PC-3 (cell line): ENCODE data around the gene RNF222. TPM values are rescaled to one million over a fixed set of nuclear protein-coding genes. Genes with fewer than 3 reads are reported as not detected.

ENCODE experiments used
- ATAC-seq: fragments of 200-7000 bp; cut with Tn5 transposase; 2 replicates; pipeline ENCODE4 v1.9.1; 2020; ENCODE audit warnings: mild to moderate bottlenecking, moderate library complexity
- BruUV-seq: library from RNA; stranded (reverse); fragments of 400-500 nt; replicated peaks from 2 replicates; lab custom pipeline; 2021; lab: Mats Ljungman, UMichigan
- CTCF ChIA-PET: fragments of 300-600 bp; sonication (Branson Sonifier 250); formaldehyde crosslinking; loops from one replicate; lab custom pipeline; 2022; ENCODE audit warnings: antibody characterized with exemption; lab: Charles Lee
- POLR2A ChIA-PET: fragments of 300-600 bp; sonication (Branson Sonifier 250); formaldehyde crosslinking; loops from one replicate; lab custom pipeline; 2022; ENCODE audit warnings: antibody characterized with exemption; ENCODE audit not compliant: unreplicated experiment; lab: Charles Lee
- DNase-seq: peaks from one replicate; pipeline ENCODE4 v3.0.0-alpha.2; 2015
- H2AFZ ChIP-seq: fragments of 300-600 bp; sonication (generic); 2 replicates; pipeline ENCODE4 v1.6.0; 2016; ENCODE audit warnings: antibody characterized with exemption, low read length
- H3F3A ChIP-seq: fragments of 300-600 bp; sonication (generic); one replicate; pipeline ENCODE4 v1.6.0; 2017; ENCODE audit warnings: antibody characterized with exemption, low read length, control low read depth, mild to moderate bottlenecking; ENCODE audit not compliant: unreplicated experiment
- H3K27ac ChIP-seq: fragments of 300-600 bp; sonication (generic); 2 replicates; pipeline ENCODE4 v1.5.1; 2016; ENCODE audit warnings: mild to moderate bottlenecking, low read length
- H3K27me3 ChIP-seq: fragments of 300-600 bp; sonication (generic); 2 replicates; pipeline ENCODE4 v1.6.1; 2016; ENCODE audit warnings: low read length, mixed read lengths
- H3K36me3 ChIP-seq: fragments of 300-600 bp; sonication (generic); 2 replicates; pipeline ENCODE4 v1.6.1; 2016; ENCODE audit warnings: low read depth, mixed run types, low read length, mixed read lengths
- H3K4me1 ChIP-seq: fragments of 300-600 bp; sonication (generic); 2 replicates; pipeline ENCODE4 v1.5.1; 2016; ENCODE audit warnings: low read length; ENCODE audit not compliant: insufficient read depth
- H3K4me2 ChIP-seq: fragments of 300-600 bp; sonication (generic); 2 replicates; pipeline ENCODE4 v1.6.0; 2016; ENCODE audit warnings: low read length
- H3K4me3 ChIP-seq: fragments of 300-600 bp; sonication (generic); 2 replicates; pipeline ENCODE4 v1.5.1; 2016; ENCODE audit warnings: mild to moderate bottlenecking, low read length, mixed read lengths
- H3K79me2 ChIP-seq: fragments of 300-600 bp; sonication (generic); 2 replicates; pipeline ENCODE4 v1.6.1; 2017; ENCODE audit warnings: low read length, mixed read lengths
- H3K9ac ChIP-seq: fragments of 300-600 bp; sonication (generic); 2 replicates; pipeline ENCODE4 v1.6.0; 2016; ENCODE audit warnings: mild to moderate bottlenecking, low read length
- H3K9me2 ChIP-seq: fragments of 300-600 bp; sonication (generic); replicated peaks from 2 replicates; pipeline ENCODE4 v1.6.1; 2016; ENCODE audit warnings: mixed run types, low read length, mixed read lengths
- H3K9me3 ChIP-seq: fragments of 300-600 bp; sonication (generic); 2 replicates; pipeline ENCODE4 v1.6.1; 2016; ENCODE audit warnings: low read length, mixed read lengths
- H4K20me1 ChIP-seq: fragments of 300-600 bp; sonication (generic); 2 replicates; pipeline ENCODE4 v1.6.1; 2016; ENCODE audit warnings: low read length, mixed read lengths
- EZH2 ChIP-seq: fragments of 300-600 bp; sonication (generic); IDR thresholded peaks from one replicate; pipeline ENCODE4 v1.6.1; 2017; ENCODE audit warnings: antibody characterized with exemption, mild to moderate bottlenecking, low read length; ENCODE audit not compliant: unreplicated experiment
- EZH2phosphoT487 ChIP-seq: fragments of 300-600 bp; sonication (generic); IDR thresholded peaks from 2 replicates; pipeline ENCODE4 v1.6.1; 2018; ENCODE audit warnings: mild to moderate bottlenecking, antibody characterized with exemption, low read length, borderline replicate concordance
- intact Hi-C: fragments of 100-400 bp; cut with micrococcal nuclease; formaldehyde crosslinking; loops from 2 replicates; pipeline ENCODE4 v1.9.0; 2023
- total RNA-seq: library from RNA; depleted of rRNA; stranded (reverse); fragments of >200 nt; gene quantifications from 2 replicates; pipeline ENCODE4 v1.2.3, GENCODE V29; 2014
- TF ChIP-seq, protein P1 (sequence below): fragments of 300-600 bp; sonication (generic); conservative IDR thresholded peaks from 2 replicates; pipeline ENCODE4 v1.5.1; 2017; ENCODE audit warnings: antibody characterized with exemption, low read depth, mild to moderate bottlenecking, low read length

Gene RNF222
- total RNA-seq, 1 experiment from 2014 or later, result 0.07 TPM

DNA sequence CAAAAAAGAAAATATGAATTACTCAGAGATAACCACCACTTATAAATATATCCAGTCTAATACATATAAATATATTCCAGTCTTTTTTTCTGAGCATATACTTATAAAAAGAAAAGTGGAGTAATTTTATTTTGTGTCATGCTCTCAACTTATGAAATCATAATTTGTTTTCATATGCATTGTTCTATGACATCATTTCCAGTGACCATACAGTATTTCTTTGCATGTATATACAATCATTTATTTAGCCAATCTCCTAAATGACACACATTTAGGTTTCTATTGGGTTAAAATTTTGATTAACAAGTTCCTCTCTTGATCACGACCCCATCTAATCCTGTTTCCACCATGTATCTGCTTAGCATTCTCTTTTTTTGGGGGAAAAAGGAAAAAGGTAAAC, 21.7 kb upstream of the RNF222 start:
- no peak overlapping the region for H3K27ac ChIP-seq
- intact Hi-C loops, result no loop called here
- no peak for ATAC-seq
- no peak overlapping the region for H3K4me3 ChIP-seq
- H3K9me2 ChIP-seq, result no peaks in the 10 kb centered on the region
- CTCF ChIA-PET, result interaction anchor here (1.4 kb wide), 1 partner anchor 9 kb away, joined by 4 read pairs; no protein-coding TSS in a partner anchor
- POLR2A ChIA-PET, result no interaction called here
- H3K27me3 ChIP-seq, result no peaks in the 10 kb centered on the region
- no TSS peak for BruUV-seq
- no peaks in the 10 kb centered on the region for H3K36me3 ChIP-seq
- H3K9me3 ChIP-seq, result no peaks in the 10 kb centered on the region
- no peak overlapping the region for H3K4me2 ChIP-seq
- DNase-seq, result no peak
- H2AFZ ChIP-seq, result no peak overlapping the region
- H4K20me1 ChIP-seq, result no peaks in the 10 kb centered on the region
- no peaks in the 10 kb centered on the region for H3K79me2 ChIP-seq
- no peak overlapping the region for H3K9ac ChIP-seq
- TF ChIP-seq EZH2 (no peak), EZH2phosphoT487 (no peak)
- TF ChIP-seq, protein P1, sequence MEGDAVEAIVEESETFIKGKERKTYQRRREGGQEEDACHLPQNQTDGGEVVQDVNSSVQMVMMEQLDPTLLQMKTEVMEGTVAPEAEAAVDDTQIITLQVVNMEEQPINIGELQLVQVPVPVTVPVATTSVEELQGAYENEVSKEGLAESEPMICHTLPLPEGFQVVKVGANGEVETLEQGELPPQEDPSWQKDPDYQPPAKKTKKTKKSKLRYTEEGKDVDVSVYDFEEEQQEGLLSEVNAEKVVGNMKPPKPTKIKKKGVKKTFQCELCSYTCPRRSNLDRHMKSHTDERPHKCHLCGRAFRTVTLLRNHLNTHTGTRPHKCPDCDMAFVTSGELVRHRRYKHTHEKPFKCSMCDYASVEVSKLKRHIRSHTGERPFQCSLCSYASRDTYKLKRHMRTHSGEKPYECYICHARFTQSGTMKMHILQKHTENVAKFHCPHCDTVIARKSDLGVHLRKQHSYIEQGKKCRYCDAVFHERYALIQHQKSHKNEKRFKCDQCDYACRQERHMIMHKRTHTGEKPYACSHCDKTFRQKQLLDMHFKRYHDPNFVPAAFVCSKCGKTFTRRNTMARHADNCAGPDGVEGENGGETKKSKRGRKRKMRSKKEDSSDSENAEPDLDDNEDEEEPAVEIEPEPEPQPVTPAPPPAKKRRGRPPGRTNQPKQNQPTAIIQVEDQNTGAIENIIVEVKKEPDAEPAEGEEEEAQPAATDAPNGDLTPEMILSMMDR, result no peak
- H3K4me1 ChIP-seq, result no peaks in the 10 kb centered on the region
- no peaks in the 10 kb centered on the region for H3F3A ChIP-seq

DNA sequence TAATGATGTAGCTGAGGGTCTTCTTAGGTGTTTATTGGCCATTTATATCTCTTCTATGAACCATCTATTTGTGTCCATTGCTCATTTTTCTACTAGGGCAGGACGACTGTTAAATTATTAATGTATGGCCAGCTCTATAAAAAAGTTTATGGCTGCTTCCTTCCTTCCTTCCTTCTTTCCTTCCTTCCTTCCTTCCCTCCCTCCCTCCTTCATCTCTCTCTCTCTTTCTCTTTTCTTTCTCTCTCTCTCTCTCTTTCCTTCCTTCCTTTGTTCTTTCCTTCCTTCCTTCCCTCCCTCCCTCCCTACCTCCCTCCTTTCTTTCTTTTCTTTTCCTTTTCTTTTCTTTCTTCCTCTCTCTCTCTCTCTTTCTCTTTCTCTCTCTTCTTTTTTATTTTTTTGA, 20.8 kb upstream of the RNF222 start:
- intact Hi-C loops, result no loop called here

DNA sequence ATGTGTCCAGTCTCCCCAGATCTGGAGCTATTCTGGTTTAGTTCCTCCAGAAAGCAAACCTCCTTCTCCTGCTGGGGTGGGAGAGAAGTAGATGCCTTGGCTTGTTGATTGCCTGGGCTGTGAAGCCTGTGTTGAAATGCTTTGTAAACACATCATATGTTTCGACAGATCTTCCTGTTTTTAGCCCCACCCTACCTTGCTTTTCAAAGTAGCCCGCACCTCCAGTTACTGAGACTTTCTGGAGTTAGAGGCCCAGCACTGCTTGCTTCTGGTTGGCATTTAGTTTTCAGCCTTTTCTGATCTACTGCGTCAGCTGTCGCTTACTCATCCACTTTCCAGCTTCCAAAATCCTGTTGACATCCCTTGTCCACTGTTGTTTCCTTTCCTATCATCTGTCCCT, 20.2 kb upstream of the RNF222 start:
- Histone ChIP-seq H3K9me2 (no peaks in the 10 kb centered on the region), H4K20me1 (no peaks in the 10 kb centered on the region), H3F3A (no peaks in the 10 kb centered on the region), H3K4me3 (no peak overlapping the region), H3K36me3 (no peaks in the 10 kb centered on the region), H3K4me1 (no peaks in the 10 kb centered on the region), H3K9ac (no peak overlapping the region), H3K4me2 (no peak overlapping the region), H3K27me3 (no peaks in the 10 kb centered on the region), H3K27ac (no peak overlapping the region), H2AFZ (no peak overlapping the region), H3K79me2 (no peaks in the 10 kb centered on the region), H3K9me3 (no peaks in the 10 kb centered on the region)
- no peak for DNase-seq
- ChIA-PET CTCF (no interaction called here), POLR2A (no interaction called here)
- TF ChIP-seq EZH2 (no peak), EZH2phosphoT487 (no peak)
- TF ChIP-seq, protein P1, result no peak
- no peak for ATAC-seq
- BruUV-seq, result no TSS peak
- intact Hi-C loops, result no loop called here

More for the DNA sequence above, 20.8 kb upstream of the RNF222 start:
- Histone ChIP-seq H3K27ac (no peak overlapping the region), H4K20me1 (no peaks in the 10 kb centered on the region), H3K4me3 (no peak overlapping the region), H2AFZ (no peak overlapping the region), H3K9ac (no peak overlapping the region), H3K27me3 (no peaks in the 10 kb centered on the region), H3K4me1 (no peaks in the 10 kb centered on the region), H3K36me3 (no peaks in the 10 kb centered on the region), H3F3A (no peaks in the 10 kb centered on the region), H3K9me3 (no peaks in the 10 kb centered on the region), H3K4me2 (no peak overlapping the region), H3K9me2 (no peaks in the 10 kb centered on the region), H3K79me2 (no peaks in the 10 kb centered on the region)
- ChIA-PET CTCF (no interaction called here), POLR2A (no interaction called here)
- DNase-seq (no peak), ATAC-seq (no peak)
- no TSS peak for BruUV-seq
- TF ChIP-seq EZH2, result no peak
- TF ChIP-seq, protein P1, result no peak
- no peak for TF ChIP-seq EZH2phosphoT487
